A549 (cell line): ENCODE results near the gene ETV1. TPM values are rescaled to one million over a fixed set of nuclear protein-coding genes. Genes with fewer than 3 reads are reported as not detected.

Experiments used
- ATAC-seq, 2 experiments: fragments of 200-7000 bp in 1 of 2; fragments of >200 bp in 1 of 2; cut with Nextera tagmentation in 1 of 2; cut with Tn5 transposase in 1 of 2; 3 replicates each; pipeline versions ENCODE4 v1.8.0 to v1.9.1; 2018 to 2020; ENCODE audit warnings: mild to moderate bottlenecking in 1 of 2, moderate library complexity in 1 of 2
- CTCF ChIA-PET: fragments of 300-600 bp; sonication (Branson Sonifier 250); formaldehyde crosslinking; extraction: SDS; loops from one replicate; lab custom pipeline; 2021; ENCODE audit warnings: antibody characterized with exemption, inconsistent platforms; lab: Yijun Ruan, JAX
- POLR2A ChIA-PET: fragments of 350-600 bp; formaldehyde crosslinking; extraction: SDS; loops from one replicate; lab custom pipeline; 2021; ENCODE audit warnings: antibody characterized with exemption, inconsistent platforms; lab: Yijun Ruan, JAX
- DNase-seq, 2 experiments: peaks; one replicate each; pipeline versions ENCODE4 v3.0.0 to v3.0.0-alpha.2; 2011 to 2016; ENCODE audit warnings: low read depth in 1 of 2, low spot score in 1 of 2
- FAIRE-seq: peaks from 2 replicates; lab custom pipeline; 2011; peaks lifted over from hg19 to GRCh38; lab: Jason Lieb, UNC
- H3K27ac ChIP-seq, 2 experiments: fragments of >200 bp; sonication (Bioruptor Twin); formaldehyde crosslinking; 3 replicates each; pipeline ENCODE4 v1.5.1; 2016 to 2017
- H3K4me1 ChIP-seq: fragments of >200 bp; sonication (Bioruptor Twin); formaldehyde crosslinking; 3 replicates; pipeline ENCODE4 v1.6.1; 2016
- H3K4me2 ChIP-seq: fragments of >200 bp; sonication (Bioruptor Twin); formaldehyde crosslinking; 3 replicates; pipeline ENCODE4 v1.6.1; 2016
- H3K4me3 ChIP-seq: fragments of >200 bp; sonication (Bioruptor Twin); formaldehyde crosslinking; 3 replicates; pipeline ENCODE4 v1.5.1; 2016
- H3K9me3 ChIP-seq: fragments of >200 bp; sonication (Bioruptor Twin); formaldehyde crosslinking; 3 replicates; pipeline ENCODE4 v1.6.1; 2016
- CBX8 ChIP-seq: fragments of 200-600 bp; sonication (generic); IDR thresholded peaks from 2 replicates; pipeline ENCODE4 v1.6.1; 2016
- CHD4 ChIP-seq: fragments of 200-600 bp; sonication (generic); IDR thresholded peaks from 2 replicates; pipeline ENCODE4 v1.6.1; 2016; ENCODE audit warnings: antibody characterized with exemption, mild to moderate bottlenecking, borderline replicate concordance
- HES2 ChIP-seq: fragments of >200 bp; sonication (Bioruptor Twin); formaldehyde crosslinking; IDR thresholded peaks from 2 replicates; pipeline ENCODE4 v1.6.1; 2016
- JUN ChIP-seq, 2 experiments: fragments of >200 bp; sonication (Bioruptor Twin); formaldehyde crosslinking; IDR thresholded peaks; 2 replicates in 1 of 2; 3 replicates in 1 of 2; pipeline ENCODE4 v1.6.1; 2016 to 2017
- JUNB ChIP-seq: fragments of >200 bp; sonication (Bioruptor Twin); formaldehyde crosslinking; IDR thresholded peaks from 2 replicates; pipeline ENCODE4 v1.6.1; 2016
- KDM5A ChIP-seq: fragments of 200-600 bp; sonication (generic); IDR thresholded peaks from 2 replicates; pipeline ENCODE4 v1.6.1; 2016; ENCODE audit warnings: antibody characterized with exemption, mild to moderate bottlenecking
- NR3C1 ChIP-seq: fragments of >200 bp; sonication (Bioruptor Twin); formaldehyde crosslinking; IDR thresholded peaks from 3 replicates; pipeline ENCODE4 v1.6.1; 2017
- PBX3 ChIP-seq: IDR thresholded peaks from 2 replicates; pipeline ENCODE4 v1.6.1; 2012
- RFX5 ChIP-seq: fragments of 450-650 bp; IDR thresholded peaks from 2 replicates; pipeline ENCODE4 v1.7.1; 2014; ENCODE audit warnings: antibody characterized with exemption, mild to moderate bottlenecking, moderate library complexity
- TFCP2L1 ChIP-seq: fragments of 250-450 bp; sonication (Bioruptor Pico); IDR thresholded peaks from 2 replicates; pipeline ENCODE4 v1.5.0; 2021; ENCODE audit warnings: mild to moderate bottlenecking
- USF2 ChIP-seq: fragments of 450-650 bp; IDR thresholded peaks from 2 replicates; pipeline ENCODE4 v1.6.1; 2014; ENCODE audit warnings: antibody characterized with exemption
- ZFP36 ChIP-seq: fragments of 450-650 bp; IDR thresholded peaks from 2 replicates; pipeline ENCODE4 v1.6.1; 2014; ENCODE audit warnings: borderline replicate concordance; ENCODE audit not compliant: partially characterized antibody
- ZNF302 ChIP-seq: fragments of 250-450 bp; sonication (Bioruptor Pico); IDR thresholded peaks from 2 replicates; pipeline ENCODE4 v1.9.0; 2021; ENCODE audit warnings: inconsistent platforms, mild to moderate bottlenecking, moderate library complexity
- WGBS: methylation state at CpG from one replicate; pipeline ENCODE4 v1.1.6; 2017; ENCODE audit errors: missing lambda C conversion rate; 5-methylcytosine and 5-hydroxymethylcytosine counted together
- polyA plus RNA-seq, 4 experiments: library from polyadenylated mRNA; depleted of rRNA in 3 of 4; stranded (reverse); fragments of >200 nt; fragmentation: RNase III in 1 of 4; extraction: RNeasy Plus Mini Kit Qiagen cat#74134 plus additional on column Dnase treatment in 1 of 4; gene quantifications; 2 replicates in 3 of 4; 3 replicates in 1 of 4; pipeline ENCODE4 v1.2.3, GENCODE V29; 2011 to 2017

Gene ETV1
- polyA plus RNA-seq, 2 of the 4 experiments (the other 2 are of a cell fraction): 1.3 to 6.2 TPM

GRCh38 chr7:14001139-14001538 is 11.7 kb upstream of the ETV1 start:
- ATAC-seq (no peak), FAIRE-seq (no peak), DNase-seq (no peak)
- Histone ChIP-seq H3K4me3 (no peak overlapping the region), H3K9me3 (no peaks in the 10 kb centered on the region), H3K27ac (no peak overlapping the region), H3K4me1 (no peaks in the 10 kb centered on the region), H3K4me2 (no peak overlapping the region)
- ChIA-PET POLR2A (no interaction called here), CTCF (no interaction called here)
- TF ChIP-seq ZNF302 (no peak), NR3C1 (no peak), JUN (IDR thresholded peaks at IDR 0.05) (no peak)
- under 1% methylated on average over 3 of the region's 3 CpGs for WGBS

- H3K9me3 ChIP-seq: no peaks in the 10 kb centered on the region
- 0% methylated on average over 1 of the region's 1 CpG for WGBS
- H3K4me1 ChIP-seq: no peaks in the 10 kb centered on the region
- no peak overlapping the region for H3K4me3 ChIP-seq
- CTCF ChIA-PET: no interaction called here
- FAIRE-seq: no peak
- POLR2A ChIA-PET: no interaction called here
- ATAC-seq: no peak
- no peak overlapping the region for H3K27ac ChIP-seq
- DNase-seq: no peak
- no peak overlapping the region for H3K4me2 ChIP-seq
- TF ChIP-seq JUNB (no peak), HES2 (no peak)
These were observed 10.8 kb upstream of the ETV1 start for GRCh38 chr7:14000247-14000646.

GRCh38 chr7:13998866-13999265 is 9.4 kb upstream of the ETV1 start:
- H3K4me3 ChIP-seq: no peak overlapping the region
- TF ChIP-seq RFX5: no peak
- TF ChIP-seq, all 56 proteins: peak for 0
- ChIA-PET CTCF (interaction anchor here (1.5 kb wide), 1 partner anchor 10 kb away, joined by 4 read pairs; the partner anchor contains the start of gene ETV1), POLR2A (no interaction called here)
- no peak overlapping the region for H3K4me2 ChIP-seq
- 60% methylated on average over 5 of the region's 5 CpGs for WGBS
- H3K9me3 ChIP-seq: no peaks in the 10 kb centered on the region
- no peak overlapping the region for H3K27ac ChIP-seq
- ATAC-seq: peak in 1 of 2 experiments; percentile 34; a peak in 1 of 6 replicates
- H3K4me1 ChIP-seq: no peaks in the 10 kb centered on the region
- FAIRE-seq: no peak
- DNase-seq: no peak

GRCh38 chr7:13992596-13992964 is 3.1 kb upstream of the ETV1 start:
- DNase-seq (no peak), FAIRE-seq (no peak), ATAC-seq (no peak)
- H3K4me3 ChIP-seq: no peak overlapping the region
- no peaks in the 10 kb centered on the region for H3K4me1 ChIP-seq
- no peak for TF ChIP-seq CHD4
- no peak for TF ChIP-seq ZFP36
- no peak for TF ChIP-seq TFCP2L1 (CRISPR knock-in tag)
- no peak for TF ChIP-seq CBX8
- no peak for TF ChIP-seq USF2
- TF ChIP-seq PBX3: no peak
- H3K9me3 ChIP-seq: no peaks in the 10 kb centered on the region
- ChIA-PET CTCF (interaction anchor here (0.6 kb wide), 1 partner anchor 17 kb away, joined by 3 read pairs; no protein-coding TSS in a partner anchor), POLR2A (no interaction called here)
- 78% methylated on average over 1 of the region's 1 CpG for WGBS
- no peak overlapping the region for H3K27ac ChIP-seq
- H3K4me2 ChIP-seq: no peak overlapping the region

- ATAC-seq: no peak
- Histone ChIP-seq H3K4me2 (peak overlapping the region; percentile 92), H3K9me3 (no peaks in the 10 kb centered on the region), H3K4me1 (no peaks in the 10 kb centered on the region), H3K4me3 (peak overlapping the region; percentile 61)
- 81% methylated on average over 12 of the region's 12 CpGs for WGBS
- no peak for FAIRE-seq
- no peak for DNase-seq
- CTCF ChIA-PET: no interaction called here
- POLR2A ChIA-PET: interaction anchor here (1.3 kb wide), 1 partner anchor 11 kb away, joined by 7 read pairs; no protein-coding TSS in a partner anchor
- no peak for TF ChIP-seq CBX8
- no peak for TF ChIP-seq KDM5A
- TF ChIP-seq JUN (IDR thresholded peaks at IDR 0.05): no peak
- TF ChIP-seq, all 56 proteins: peak for 0
- H3K27ac ChIP-seq: peak overlapping the region; percentile 49 to 58; a peak in 5 of 6 replicates
These were observed 2.5 kb upstream of the ETV1 start for GRCh38 chr7:13991791-13992595.
